HPDE6-E6E7 (cell line): Measurements from ENCODE around the gene FRMD7.

Experiments used
- DNase-seq: peaks from one replicate; pipeline ENCODE4 v3.0.0; 2011; ENCODE audit warnings: missing footprints; ENCODE audit errors: extremely low spot score

FRMD7 gene

DNA sequence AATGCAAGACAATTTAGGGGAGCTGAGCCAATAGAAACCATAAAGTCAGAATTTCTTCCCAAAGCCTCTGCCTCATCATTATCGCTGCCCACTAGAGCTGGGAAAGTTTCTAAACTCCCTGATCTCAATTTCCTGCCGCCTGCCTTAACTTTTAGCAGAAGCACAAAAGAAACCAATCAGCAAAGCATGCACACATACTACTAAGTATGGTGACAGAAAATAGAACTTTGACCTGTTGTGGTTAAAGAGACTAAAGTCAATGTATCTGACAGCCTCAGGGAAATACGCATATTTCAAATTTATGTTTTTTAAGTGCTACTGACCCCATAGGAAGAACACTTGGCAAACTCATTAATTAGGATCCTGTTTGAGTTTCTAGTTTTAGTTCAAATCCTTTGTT lies 94.7 kb downstream of the FRMD7 start:
- DNase-seq = no peak

DNA sequence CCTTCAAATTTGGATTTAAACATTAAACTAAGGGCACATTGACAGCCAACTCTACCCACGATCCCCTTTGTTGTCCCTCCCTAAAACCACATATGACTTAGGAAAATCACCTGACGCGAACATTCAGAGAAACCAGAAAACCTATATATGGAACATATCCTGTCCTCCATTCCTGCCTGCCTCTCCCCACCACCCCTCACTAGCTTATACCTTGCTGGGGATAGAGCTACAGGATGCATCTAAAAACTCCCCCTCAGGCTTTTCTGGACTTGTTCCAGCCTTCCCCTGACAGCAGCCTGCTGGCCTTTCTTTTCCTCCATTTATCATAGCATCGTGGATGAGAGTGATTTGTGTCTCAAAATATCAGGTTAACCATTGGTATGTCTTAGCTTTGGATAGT lies 96.0 kb downstream of the FRMD7 start:
- DNase-seq = no peak

GRCh38 chrX:132030264-132030663 lies 97.6 kb downstream of the FRMD7 start:
- DNase-seq = no peak
